ENCODE results near the gene NACC2.

DNA sequence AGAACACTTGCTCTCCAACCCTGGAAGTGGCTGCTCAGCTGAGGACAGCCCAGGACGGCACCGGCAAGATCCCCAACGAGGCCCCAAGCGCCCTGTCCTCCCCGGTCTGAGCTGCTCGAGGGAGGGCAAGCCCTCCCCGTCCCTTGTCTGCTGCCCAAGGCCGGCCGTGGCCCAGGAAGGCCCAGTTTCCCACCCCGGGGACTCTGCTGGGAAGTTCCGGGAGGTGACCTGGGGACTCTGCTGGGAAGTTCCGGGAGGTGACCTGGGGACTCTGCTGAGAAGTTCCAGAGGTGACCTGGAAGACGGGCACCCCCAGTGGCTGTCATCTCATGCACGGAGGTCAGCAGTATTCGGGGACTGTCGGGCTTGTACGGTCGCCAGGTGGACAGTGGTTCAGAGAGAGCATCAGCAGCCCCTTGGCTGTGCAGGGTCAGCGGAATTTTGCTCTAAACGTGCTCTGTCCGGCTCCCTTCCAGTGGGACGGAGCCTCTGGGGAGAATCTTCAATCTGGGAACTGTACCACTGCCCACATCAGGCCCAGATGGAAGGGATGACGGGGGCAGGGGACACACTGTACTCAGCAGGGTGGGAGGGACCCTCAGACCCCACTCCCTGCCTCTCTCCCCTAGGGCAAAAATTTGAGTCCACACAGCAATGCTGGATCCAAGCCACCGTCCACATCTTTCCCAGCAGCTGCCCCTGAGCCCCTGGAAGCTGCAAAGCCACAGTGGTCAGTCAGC, 7.2 kb downstream of the NACC2 start:
- TF ChIP-seq EP300 (IDR thresholded peaks at IDR 0.05; ENCODE audit: low read depth), result no peak
- TF ChIP-seq, protein P1, sequence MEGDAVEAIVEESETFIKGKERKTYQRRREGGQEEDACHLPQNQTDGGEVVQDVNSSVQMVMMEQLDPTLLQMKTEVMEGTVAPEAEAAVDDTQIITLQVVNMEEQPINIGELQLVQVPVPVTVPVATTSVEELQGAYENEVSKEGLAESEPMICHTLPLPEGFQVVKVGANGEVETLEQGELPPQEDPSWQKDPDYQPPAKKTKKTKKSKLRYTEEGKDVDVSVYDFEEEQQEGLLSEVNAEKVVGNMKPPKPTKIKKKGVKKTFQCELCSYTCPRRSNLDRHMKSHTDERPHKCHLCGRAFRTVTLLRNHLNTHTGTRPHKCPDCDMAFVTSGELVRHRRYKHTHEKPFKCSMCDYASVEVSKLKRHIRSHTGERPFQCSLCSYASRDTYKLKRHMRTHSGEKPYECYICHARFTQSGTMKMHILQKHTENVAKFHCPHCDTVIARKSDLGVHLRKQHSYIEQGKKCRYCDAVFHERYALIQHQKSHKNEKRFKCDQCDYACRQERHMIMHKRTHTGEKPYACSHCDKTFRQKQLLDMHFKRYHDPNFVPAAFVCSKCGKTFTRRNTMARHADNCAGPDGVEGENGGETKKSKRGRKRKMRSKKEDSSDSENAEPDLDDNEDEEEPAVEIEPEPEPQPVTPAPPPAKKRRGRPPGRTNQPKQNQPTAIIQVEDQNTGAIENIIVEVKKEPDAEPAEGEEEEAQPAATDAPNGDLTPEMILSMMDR (IDR thresholded peaks at IDR 0.05), result no peak
- no peak for TF ChIP-seq POLR2A (IDR thresholded peaks at IDR 0.05)
